Measurements from ENCODE around the gene SLC38A1. TPM values are rescaled to one million over a fixed set of nuclear protein-coding genes. Genes with fewer than 3 reads are reported as not detected.

Gene SLC38A1
- total and polyA plus RNA-seq, 2 experiments from 2014 or later = 79.9 to 92.0 TPM

- in situ Hi-C loops (cut with MboI) = no loop called here
- 95 to 98% methylated on average over 2 of the region's 2 CpGs for WGBS, 2 experiments (ENCODE audit: low coverage in 1 of 2, low lambda C conversion rate in 2 of 2, missing lambda C conversion rate in 2 of 2)
- no peak overlapping the region for H3K27ac ChIP-seq
- no peaks in the 10 kb centered on the region for H3F3A ChIP-seq (ENCODE audit: insufficient read depth)
- TF ChIP-seq EZH2phosphoT487 (IDR thresholded peaks at IDR 0.05; ENCODE audit: insufficient read depth, low read depth) = no peak
- TF ChIP-seq EZH2 (IDR thresholded peaks at IDR 0.05; ENCODE audit: insufficient read depth, poor library complexity, severe bottlenecking) = no peak
- H3K9me3 ChIP-seq (ENCODE audit: low read depth) = no peaks in the 10 kb centered on the region
- H3K9ac ChIP-seq = no peak overlapping the region
- no peaks in the 10 kb centered on the region for H3K9me2 ChIP-seq (ENCODE audit: insufficient read depth)
- H3K4me3 ChIP-seq = no peak overlapping the region
- no peak overlapping the region for H2AFZ ChIP-seq
- DNase-seq = no peak
- H3K27me3 ChIP-seq (replicated peaks; ENCODE audit: insufficient read depth) = no peaks in the 10 kb centered on the region
- peaks cover 28% of the 10 kb centered on the region for H3K36me3 ChIP-seq (ENCODE audit: low read depth)
- no peaks in the 10 kb centered on the region; the same call in 1 of the 2 replicates for H4K20me1 ChIP-seq (ENCODE audit: insufficient read depth)
- H3K4me2 ChIP-seq (ENCODE audit: unreplicated experiment) = no peak overlapping the region
- H3K79me2 ChIP-seq (ENCODE audit: insufficient read depth) = peaks cover 80% of the 10 kb centered on the region
- no peaks in the 10 kb centered on the region for H3K4me1 ChIP-seq (ENCODE audit: insufficient read depth)
Measured at GRCh38 chr12:46233423-46233822, 35.4 kb downstream of the SLC38A1 start.

GRCh38 chr12:46230983-46231382 lies 37.9 kb downstream of the SLC38A1 start:
- Histone ChIP-seq H3K27me3 (replicated peaks; ENCODE audit: insufficient read depth) (no peaks in the 10 kb centered on the region), H3K4me2 (ENCODE audit: unreplicated experiment) (no peak overlapping the region), H3K27ac (no peak overlapping the region), H3K9ac (no peak overlapping the region), H3K79me2 (ENCODE audit: insufficient read depth) (peaks cover 71% of the 10 kb centered on the region), H3K4me1 (ENCODE audit: insufficient read depth) (no peaks in the 10 kb centered on the region), H3F3A (ENCODE audit: insufficient read depth) (0 out of 2 replicates have a peak, but pooled peaks cover 3% of the 10 kb centered on the region), H3K36me3 (ENCODE audit: low read depth) (peaks cover 27% of the 10 kb centered on the region), H2AFZ (no peak overlapping the region), H3K4me3 (no peak overlapping the region), H3K9me2 (ENCODE audit: insufficient read depth) (no peaks in the 10 kb centered on the region), H4K20me1 (ENCODE audit: insufficient read depth) (no peaks in the 10 kb centered on the region; the same call in 1 of the 2 replicates), H3K9me3 (ENCODE audit: low read depth) (no peaks in the 10 kb centered on the region)
- in situ Hi-C loops (cut with MboI) = no loop called here
- DNase-seq = no peak
- WGBS, 2 experiments (ENCODE audit: low coverage in 1 of 2, low lambda C conversion rate in 2 of 2, missing lambda C conversion rate in 2 of 2) = 92 to 98% methylated on average over 5 of the region's 5 CpGs
- no peak for TF ChIP-seq EZH2phosphoT487 (IDR thresholded peaks at IDR 0.05; ENCODE audit: insufficient read depth, low read depth)
- no peak for TF ChIP-seq EZH2 (IDR thresholded peaks at IDR 0.05; ENCODE audit: insufficient read depth, poor library complexity, severe bottlenecking)

- Histone ChIP-seq H3K36me3 (ENCODE audit: low read depth) (peaks cover 26% of the 10 kb centered on the region), H3K9me3 (ENCODE audit: low read depth) (no peaks in the 10 kb centered on the region), H3K9me2 (ENCODE audit: insufficient read depth) (no peaks in the 10 kb centered on the region), H2AFZ (no peak overlapping the region), H3K79me2 (ENCODE audit: insufficient read depth) (peaks cover 71% of the 10 kb centered on the region), H3F3A (ENCODE audit: insufficient read depth) (peaks cover 4% of the 10 kb centered on the region; the same call in 1 of the 2 replicates), H4K20me1 (ENCODE audit: insufficient read depth) (no peaks in the 10 kb centered on the region), H3K27ac (no peak overlapping the region), H3K9ac (no peak overlapping the region), H3K4me2 (ENCODE audit: unreplicated experiment) (no peak overlapping the region), H3K4me3 (no peak overlapping the region), H3K27me3 (replicated peaks; ENCODE audit: insufficient read depth) (no peaks in the 10 kb centered on the region), H3K4me1 (ENCODE audit: insufficient read depth) (no peaks in the 10 kb centered on the region)
- DNase-seq = no peak
- 96 to 97% methylated on average over 2 of the region's 2 CpGs for WGBS, 2 experiments (ENCODE audit: low coverage in 1 of 2, low lambda C conversion rate in 2 of 2, missing lambda C conversion rate in 2 of 2)
- in situ Hi-C loops (cut with MboI) = no loop called here
- no peak for TF ChIP-seq EZH2phosphoT487 (IDR thresholded peaks at IDR 0.05; ENCODE audit: insufficient read depth, low read depth)
- no peak for TF ChIP-seq EZH2 (IDR thresholded peaks at IDR 0.05; ENCODE audit: insufficient read depth, poor library complexity, severe bottlenecking)
Measured at GRCh38 chr12:46230306-46230705, 38.5 kb downstream of the SLC38A1 start.

- in situ Hi-C loops (cut with MboI) = no loop called here
- Histone ChIP-seq H3K4me2 (ENCODE audit: unreplicated experiment) (no peak overlapping the region), H3K36me3 (ENCODE audit: low read depth) (peaks cover 28% of the 10 kb centered on the region), H3K27me3 (replicated peaks; ENCODE audit: insufficient read depth) (no peaks in the 10 kb centered on the region), H3F3A (ENCODE audit: insufficient read depth) (peaks cover 18% of the 10 kb centered on the region; the same call in 1 of the 2 replicates), H3K9me2 (ENCODE audit: insufficient read depth) (no peaks in the 10 kb centered on the region), H3K4me1 (ENCODE audit: insufficient read depth) (peaks cover 15% of the 10 kb centered on the region), H3K79me2 (ENCODE audit: insufficient read depth) (peaks cover 72% of the 10 kb centered on the region), H3K9me3 (ENCODE audit: low read depth) (no peaks in the 10 kb centered on the region), H3K27ac (no peak overlapping the region), H4K20me1 (ENCODE audit: insufficient read depth) (no peaks in the 10 kb centered on the region), H3K9ac (no peak overlapping the region), H2AFZ (no peak overlapping the region), H3K4me3 (no peak overlapping the region)
- 62 to 65% methylated on average over 2 of the region's 2 CpGs for WGBS, 2 experiments (ENCODE audit: low coverage in 1 of 2, low lambda C conversion rate in 2 of 2, missing lambda C conversion rate in 2 of 2)
- DNase-seq = no peak
- TF ChIP-seq EZH2phosphoT487 (IDR thresholded peaks at IDR 0.05; ENCODE audit: insufficient read depth, low read depth) (no peak), EZH2 (IDR thresholded peaks at IDR 0.05; ENCODE audit: insufficient read depth, poor library complexity, severe bottlenecking) (no peak)
Measured at GRCh38 chr12:46227616-46228015, 41.2 kb downstream of the SLC38A1 start.
